NCI-H1092 treated with DMSO at 0.1 percent for 48 hours (cell line): ENCODE data around the gene RNPC3.
"Not testable (repeated sequence)": the region's sequence is repeated elsewhere in the genome, so short reads cannot be mapped to it uniquely, and the experiment has no call there.

Experiments
- DNase-seq: peaks from one replicate; lab custom pipeline; 2025; lab: John Stamatoyannopoulos, UW

The RNPC3 gene

DNA sequence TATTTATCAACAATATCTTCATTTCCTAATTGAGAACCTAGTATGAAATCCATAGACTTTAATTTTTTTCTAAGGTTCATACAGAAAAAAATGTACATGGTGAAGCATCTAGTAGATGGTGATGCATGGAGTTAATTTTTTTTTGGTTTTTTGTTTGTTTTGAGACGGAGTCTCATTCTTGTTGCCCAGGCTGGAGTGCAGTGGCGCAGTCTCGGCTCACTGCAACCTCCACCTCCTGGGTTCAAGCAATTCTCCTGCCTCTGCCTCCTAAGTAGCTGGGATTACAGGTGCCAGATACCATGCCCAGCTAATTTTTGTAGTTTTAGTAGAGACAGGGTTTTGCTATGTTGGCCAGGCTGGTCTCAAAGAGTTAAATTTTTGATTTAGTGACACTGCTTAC is 35.6 kb downstream of the RNPC3 start:
- DNase-seq = not testable (repeated sequence)

DNA sequence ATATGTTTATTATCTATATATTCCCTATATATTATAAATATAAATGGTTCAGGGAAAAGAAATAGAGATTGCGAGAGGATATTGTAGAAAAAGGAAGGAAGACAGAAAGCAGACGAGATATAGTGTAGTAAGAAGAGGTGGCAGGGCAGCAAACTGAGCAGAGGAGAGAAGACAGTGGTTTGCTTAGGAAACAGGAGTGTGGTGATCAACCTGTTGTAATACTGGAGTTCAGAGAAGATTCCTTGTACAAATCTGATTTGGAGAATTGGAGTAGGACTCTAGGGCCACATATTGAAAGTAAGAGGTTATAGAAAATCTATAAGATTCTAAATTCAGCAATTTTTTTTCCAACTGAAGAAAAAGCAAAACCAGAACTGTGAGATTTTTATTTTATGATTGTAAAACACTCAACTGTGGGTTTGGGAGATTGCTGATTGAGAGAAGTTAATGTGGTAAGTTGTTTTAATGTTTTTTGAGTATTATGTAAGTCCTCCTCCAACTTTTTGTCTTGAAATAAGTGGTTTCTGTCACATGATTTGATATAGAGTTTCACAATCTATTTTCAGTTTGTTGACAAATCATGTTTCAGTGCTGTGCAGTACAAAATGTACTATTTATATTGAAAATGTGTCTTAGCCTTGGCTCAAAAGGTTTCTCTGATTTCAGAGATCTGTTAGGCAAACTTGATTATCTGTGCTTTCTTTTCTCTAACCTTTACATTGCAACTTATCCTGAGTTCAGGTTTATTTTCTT is 36.3 kb downstream of the RNPC3 start:
- DNase-seq = no peak

DNA sequence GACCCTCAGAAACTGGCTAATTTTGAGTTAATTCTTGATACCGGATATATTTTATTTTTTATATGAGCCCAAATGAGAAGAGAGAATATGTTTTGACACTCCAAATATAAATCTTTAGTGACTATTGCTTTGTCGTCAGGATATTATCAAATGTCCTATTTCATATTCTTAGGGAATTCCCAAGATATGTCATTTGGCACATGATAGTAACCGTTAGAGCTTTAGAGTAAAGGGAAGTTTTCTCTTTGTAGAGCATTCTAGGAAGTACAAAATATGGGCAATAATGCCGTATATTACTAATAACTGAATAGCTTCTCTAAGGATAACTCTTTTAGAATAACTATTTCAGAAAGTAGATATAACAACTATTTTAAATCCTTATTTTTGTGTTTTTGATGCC is 37.6 kb downstream of the RNPC3 start:
- no peak for DNase-seq

DNA sequence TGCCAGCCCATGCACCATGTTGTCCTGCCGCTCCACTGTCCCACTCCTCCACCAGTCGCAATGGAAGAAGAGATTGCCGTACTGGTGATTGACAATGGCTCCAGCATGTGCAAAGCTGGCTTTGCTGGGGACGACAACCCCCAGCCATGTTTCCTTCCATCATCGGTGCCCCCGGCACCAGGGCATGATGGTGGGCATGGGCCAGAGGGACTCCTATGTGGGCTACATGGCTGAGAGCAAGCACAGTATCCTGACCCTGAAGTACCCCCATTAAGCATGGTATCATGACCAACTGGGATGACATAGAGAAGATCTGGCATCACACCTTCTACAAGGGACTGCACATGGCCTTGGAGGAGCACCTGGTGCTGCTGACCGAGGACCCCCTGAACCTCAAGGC is 44.0 kb downstream of the RNPC3 start:
- no peak for DNase-seq

DNA sequence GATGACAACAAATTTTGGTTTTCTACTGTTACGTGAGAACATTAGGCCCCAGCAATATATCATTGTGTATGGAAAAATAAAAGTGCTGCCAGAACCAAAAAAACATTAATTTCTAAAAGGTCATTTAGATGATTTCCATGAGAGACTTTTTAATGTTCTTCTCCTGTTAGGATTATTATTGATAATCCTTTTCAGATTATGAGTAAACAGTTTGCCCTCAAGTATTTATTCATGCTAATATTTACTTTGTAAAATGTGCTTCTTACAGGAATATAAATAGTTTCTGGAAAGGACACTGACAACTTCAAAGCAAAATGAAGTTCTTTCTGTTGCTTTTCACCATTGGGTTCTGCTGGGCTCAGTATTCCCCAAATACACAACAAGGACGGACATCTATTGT is 45.8 kb downstream of the RNPC3 start, which contains the start of gene AMY2B:
AMY2B (plus strand) TSS at position 301 of the 400 bp plus-strand sequence; CDS start at position 315, 14 bp downstream.
- not testable (repeated sequence) for DNase-seq

GRCh38 chr1:103576065-103576464 is 50.6 kb downstream of the RNPC3 start:
- no peak for DNase-seq

DNA sequence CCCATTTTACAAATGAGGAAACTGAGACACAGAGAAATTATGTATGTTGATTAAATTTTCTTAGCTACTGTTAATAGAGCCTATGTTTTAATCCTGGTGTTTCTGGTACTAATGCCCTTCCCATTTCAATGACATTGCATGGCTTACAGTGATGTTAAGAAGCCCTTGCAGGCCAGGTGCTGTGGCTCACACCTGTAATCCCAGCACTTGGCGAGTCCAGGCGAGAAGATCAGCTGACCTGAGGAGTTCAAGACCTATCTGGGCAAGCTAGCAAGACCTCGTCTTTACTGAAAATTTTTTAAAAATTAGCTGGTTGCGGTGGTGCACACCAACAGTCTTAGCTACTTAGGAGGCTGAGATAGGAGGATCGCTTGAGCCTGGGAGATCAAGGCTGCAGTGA is 51.3 kb downstream of the RNPC3 start:
- DNase-seq = not testable (repeated sequence)

- DNase-seq = no peak
These were observed 57.0 kb downstream of the RNPC3 start for GRCh38 chr1:103582464-103582863.

DNA sequence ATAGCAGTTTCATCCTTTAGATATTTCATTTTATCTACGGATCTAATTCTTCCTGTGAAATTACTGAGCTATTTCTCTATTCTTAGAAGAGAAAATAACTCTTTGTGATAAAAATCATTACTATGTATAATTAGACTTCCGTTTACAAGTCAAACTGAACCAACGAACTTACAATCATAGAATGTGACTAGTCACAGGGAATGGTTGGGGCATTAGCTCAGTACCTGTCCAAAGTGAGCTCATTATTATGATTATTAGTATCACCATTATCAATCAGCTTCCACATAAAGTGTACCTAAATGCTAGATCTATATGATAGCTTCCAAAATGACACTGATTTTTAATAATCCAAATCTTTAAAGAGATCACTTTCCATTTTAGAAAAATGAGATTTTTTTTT is 58.4 kb downstream of the RNPC3 start:
- DNase-seq = no peak

DNA sequence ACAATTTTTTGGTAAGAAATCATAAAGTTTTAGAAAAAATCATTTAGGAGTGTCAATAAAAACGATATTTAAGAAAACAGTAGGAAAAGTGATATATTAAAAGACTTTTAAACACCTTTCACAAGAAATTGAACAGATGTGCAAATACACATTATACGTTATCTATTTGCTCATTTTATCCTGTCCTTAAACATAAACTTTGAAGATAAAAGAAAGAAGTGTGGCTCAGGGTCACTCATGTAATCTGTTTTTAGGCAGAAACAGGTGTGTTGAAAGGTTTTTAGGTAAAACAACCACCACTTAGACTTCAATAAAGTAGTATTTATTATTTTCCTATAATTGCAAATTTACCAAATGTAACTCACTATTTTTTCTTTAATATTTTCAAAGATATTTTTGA is 59.0 kb downstream of the RNPC3 start:
- no peak for DNase-seq

GRCh38 chr1:103602740-103603139 is 77.2 kb downstream of the RNPC3 start:
- DNase-seq = not testable (repeated sequence)
